SKM-1 (cell line): Measurements from ENCODE around the gene KRT32.
A peak's percentile ranks its signal among the peaks of the same experiment; 100 is the strongest.

Experiments
- DNase-seq: peaks from one replicate; lab custom pipeline; 2025; ENCODE audit not compliant: unreplicated experiment; lab: John Stamatoyannopoulos, UW

KRT32 gene

DNA sequence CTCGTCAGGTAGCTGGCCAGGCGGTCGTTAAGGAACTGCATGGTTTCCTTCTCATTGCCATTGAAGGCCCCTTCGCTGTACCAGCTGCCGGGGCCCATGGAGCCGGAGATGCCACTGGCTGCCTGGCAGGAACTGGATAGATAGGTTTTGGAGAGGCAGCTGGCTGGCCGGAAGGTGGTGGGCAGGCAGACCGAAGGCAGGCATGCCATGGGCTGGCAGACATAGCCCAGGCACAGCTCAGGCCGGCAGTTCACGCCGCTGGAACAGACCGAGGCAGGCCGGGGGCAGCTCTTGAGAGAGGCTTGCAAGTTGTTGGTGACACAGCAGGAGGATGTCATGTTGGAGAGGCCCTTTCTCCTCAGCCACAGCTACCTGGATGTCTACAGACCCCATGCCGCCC lies at the start of gene KRT32:
Gene KRT32, minus strand, starts transcription at position 399 of the 400 bp plus-strand sequence. Its CDS starts 61 bp downstream, at position 338.
- no peak for DNase-seq

DNA sequence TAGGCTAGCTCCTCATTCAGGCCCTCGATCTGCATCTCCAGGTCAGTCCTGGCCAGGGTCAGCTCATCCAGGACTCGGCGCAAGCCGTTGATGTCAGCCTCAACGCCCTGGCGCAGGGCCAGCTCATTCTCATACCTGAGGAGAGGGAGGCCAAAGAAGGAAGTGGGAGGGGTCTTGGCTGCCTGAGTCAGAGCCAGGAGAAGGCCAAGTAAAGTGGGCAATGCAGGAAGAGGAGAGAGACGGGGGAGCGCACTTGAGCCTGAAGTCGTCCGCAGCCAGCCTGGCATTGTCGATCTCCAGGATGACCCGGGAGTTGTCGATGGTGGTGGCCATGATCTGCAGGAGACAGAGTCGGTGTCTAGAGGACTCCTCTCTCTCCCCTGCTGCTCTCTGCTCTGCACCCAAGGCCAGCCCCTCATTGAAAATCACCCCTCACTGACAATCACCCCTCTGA lies 49.7 kb upstream of the KRT32 start:
- DNase-seq = no peak

DNA sequence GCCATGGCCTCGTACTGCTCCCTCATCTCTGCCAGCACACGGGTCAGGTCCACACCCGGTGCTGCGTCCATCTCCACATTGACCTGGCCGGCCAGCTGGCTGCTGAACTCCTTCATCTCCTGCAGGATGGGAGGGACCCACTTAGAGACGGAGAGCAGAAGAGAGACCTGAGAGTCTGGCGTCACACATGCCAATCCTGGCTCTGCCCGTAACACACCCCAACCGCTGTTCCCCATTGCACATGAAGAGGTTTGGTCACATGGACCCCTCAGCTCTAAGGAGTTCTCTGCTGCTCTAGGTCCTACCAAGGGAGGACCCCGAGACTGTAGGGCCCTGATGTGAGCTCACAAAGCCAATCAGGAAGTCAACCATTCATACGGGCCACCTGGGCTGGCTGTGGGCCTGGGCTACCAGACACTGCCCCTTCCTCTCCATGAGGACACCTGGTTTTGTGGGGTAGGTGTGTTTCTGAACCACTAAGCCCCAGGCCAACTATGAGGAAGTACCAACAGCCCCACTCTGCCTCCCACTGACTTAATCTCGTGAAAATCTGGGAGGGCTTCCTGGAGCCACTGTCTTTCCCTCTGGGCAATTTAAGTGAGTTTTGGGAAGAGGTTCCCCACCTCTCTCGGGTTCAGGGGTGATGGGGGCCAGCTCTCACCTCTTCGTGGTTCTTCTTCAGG lies 49.1 kb upstream of the KRT32 start:
- DNase-seq = no peak

- no peak for DNase-seq
Measured at GRCh38 chr17:41513168-41513547, 46.0 kb upstream of the KRT32 start.

DNA sequence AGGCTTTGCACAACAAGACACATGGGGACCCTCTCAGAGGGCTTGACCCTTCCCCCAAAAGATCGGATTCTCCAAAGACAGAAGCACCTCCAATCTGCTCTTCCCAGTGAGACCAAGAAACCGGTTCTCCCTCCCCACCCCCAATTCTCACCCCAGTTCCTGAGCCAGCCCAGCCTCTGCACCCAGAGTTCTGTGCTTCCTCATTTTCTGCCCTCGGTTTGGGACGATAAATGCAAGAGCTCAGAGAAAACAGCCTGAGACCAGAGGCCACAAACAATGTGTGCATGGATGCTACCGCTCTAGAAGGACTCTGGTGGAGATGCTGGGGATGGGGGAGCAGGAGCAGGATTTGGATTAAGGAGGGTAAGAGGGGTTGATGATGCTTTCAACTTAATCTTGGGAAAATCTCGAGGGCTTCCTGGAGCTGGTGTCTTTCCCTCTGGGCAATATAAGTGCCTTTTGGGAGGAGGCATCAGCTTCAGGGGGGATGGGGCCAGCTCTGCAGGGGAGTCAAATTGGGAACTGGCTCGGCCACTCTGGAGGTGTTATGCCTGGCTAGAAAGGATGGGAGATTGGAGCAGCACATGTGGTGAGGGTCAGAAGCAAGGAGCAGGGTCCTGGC lies 45.5 kb upstream of the KRT32 start:
- peak; percentile 17 for DNase-seq

- no peak for DNase-seq
Measured at GRCh38 chr17:41511716-41512115, 44.5 kb upstream of the KRT32 start.

GRCh38 chr17:41511116-41511515 lies 43.9 kb upstream of the KRT32 start:
- no peak for DNase-seq

- DNase-seq = no peak
Measured at GRCh38 chr17:41510251-41511065, 43.3 kb upstream of the KRT32 start.

DNA sequence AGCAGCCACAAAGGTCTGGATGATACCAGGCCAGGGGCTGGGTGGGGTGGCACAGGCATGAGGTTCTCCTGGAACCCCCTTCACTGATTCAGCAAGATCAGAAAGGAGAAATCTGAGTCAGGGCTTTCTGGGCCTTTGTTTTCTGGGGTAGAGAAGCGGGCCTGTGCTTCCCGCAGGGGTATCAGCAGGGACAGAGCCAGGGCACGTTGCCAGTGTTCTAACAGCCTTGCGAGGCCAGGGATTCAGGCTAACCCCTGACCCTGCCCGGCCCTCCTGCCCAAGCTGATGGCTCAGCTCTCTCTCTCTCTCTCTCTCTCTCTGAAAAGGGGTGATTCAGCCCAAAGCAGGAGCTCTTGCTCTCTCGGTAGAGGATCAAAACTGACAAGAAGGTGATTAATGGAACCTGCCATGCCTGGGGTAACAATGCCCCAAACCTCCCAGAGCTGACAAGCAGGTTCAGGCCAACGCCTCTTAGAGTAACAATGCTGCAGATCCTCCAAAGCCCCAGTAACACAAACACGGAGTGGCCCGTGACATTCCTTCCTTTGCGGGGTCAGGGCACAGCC lies 40.2 kb upstream of the KRT32 start:
- DNase-seq = no peak

GRCh38 chr17:41505809-41506767 lies 38.9 kb upstream of the KRT32 start:
- peak; percentile 67 for DNase-seq

GRCh38 chr17:41505007-41505808 lies 38.0 kb upstream of the KRT32 start, which contains the start of gene KRT13:
Gene KRT13 (minus strand): TSS chr17:41505612. CDS start chr17:41505550, 62 bp downstream.
- DNase-seq = no peak

DNA sequence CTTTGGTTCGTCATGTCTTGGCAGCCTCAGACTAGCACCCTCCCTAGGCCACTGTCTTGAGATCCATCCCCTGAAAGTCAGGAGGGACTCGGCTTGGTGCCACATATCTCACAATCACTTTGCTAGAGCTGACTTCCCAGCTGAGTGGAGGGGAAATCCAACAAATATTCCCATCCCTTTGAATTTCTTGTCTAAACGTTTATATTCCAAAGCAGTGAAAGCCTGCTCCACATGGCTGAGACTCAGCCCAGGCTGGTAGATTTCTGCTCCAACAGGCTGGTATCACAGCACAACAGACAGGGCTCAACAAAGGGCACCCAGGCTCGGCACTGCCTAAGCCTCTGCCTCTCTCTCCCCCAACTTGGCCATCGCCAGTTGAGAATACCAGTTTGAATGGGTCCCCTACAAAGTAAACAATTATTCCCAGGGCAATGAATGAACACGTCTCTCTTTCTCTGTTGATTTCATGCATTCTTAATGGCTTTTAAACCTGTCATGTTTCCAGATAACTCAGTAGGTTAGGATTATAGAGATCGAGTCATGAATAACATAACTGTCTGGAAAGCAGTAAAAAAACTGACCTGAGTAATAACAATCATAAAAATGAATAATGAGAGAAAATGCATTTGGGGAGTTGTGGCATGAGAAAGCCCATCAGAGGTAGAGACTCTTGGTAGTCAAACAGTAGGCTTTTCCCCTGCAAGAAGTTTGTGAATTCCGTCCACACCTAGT lies 37.2 kb upstream of the KRT32 start:
- no peak for DNase-seq

DNA sequence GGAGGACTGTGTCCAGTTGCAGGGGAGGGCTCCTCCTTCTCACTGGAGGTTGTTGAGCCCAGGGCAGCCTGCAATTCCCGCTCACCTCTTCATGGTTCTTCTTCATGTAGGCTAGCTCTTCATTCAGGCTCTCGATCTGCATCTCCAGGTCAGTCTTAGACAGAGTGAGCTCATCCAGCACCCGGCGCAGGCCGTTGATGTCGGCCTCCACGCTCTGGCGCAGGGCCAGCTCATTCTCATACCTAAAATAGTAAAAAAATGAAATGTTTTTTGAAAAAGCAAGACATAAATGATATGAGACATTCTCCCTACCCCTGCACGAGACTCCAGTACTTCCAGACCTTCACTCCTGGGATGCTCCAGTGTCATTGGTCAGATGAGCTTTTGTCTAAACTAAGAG lies 36.0 kb upstream of the KRT32 start:
- DNase-seq = no peak

GRCh38 chr17:41500131-41500911 lies 33.1 kb upstream of the KRT32 start:
- DNase-seq = peak; percentile 29

DNA sequence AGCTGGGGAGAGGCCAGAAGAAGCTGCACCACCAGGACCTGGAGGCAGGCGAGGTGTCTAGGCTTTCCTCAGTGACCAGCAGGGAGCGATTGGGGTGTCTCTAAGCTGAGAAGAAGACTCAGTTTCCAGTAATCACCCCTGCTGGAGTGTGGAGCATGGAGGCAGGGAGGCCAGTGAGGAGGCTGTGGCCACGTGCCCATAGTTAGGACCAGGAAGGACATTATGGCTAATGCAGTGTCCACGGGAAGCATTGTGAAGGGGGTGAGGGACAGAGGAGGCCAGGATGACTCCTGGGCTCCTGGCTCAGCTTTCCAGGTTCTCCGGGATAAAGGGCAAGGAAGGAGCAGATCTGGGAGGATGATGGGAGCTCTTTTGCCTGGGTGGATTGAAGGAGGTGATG lies 32.5 kb upstream of the KRT32 start:
- no peak for DNase-seq

GRCh38 chr17:41498276-41498675 lies 31.1 kb upstream of the KRT32 start:
- DNase-seq = peak; percentile 94

DNA sequence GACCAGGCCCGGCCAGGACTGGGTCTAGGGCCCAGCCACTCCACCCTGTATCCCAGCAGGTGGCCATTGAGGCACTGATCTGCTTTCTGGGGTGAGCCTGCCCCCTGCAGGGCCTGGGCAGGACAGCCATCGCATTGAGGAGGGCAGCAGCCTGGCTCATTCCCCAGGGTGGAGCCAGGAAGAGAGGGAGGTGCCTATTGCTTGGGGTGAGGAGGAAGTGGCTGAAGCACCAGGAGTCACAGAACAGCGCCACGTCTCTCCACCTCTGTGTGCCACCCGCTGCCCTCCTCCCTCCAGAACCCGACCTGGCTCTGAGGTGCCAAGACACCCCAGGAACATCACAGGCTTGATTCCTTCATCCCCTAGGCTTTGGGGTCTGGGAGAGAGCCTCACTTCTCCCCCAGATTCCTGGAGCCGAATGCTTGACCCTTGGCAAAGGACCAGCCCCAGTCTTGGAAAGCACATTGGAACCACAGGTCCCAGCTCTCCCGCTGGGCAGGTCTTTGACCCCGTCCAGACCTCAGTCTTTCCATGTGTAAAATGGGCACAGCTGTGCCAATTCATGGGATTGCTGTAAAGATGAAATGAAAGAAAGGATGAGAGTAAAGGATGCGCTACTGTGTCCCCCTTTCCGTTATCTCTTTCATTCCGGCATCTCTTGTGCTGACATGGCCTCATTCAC lies 29.8 kb upstream of the KRT32 start:
- peak; percentile 97 for DNase-seq

GRCh38 chr17:41494524-41494923 lies 27.3 kb upstream of the KRT32 start:
- DNase-seq = no peak
